SK-N-MC (cell line): ENCODE measurements around the gene JPH3.

Experiments used
- DNase-seq: peaks from one replicate; pipeline ENCODE4 v3.0.0-alpha.2; 2011; ENCODE audit warnings: low read depth, low spot score
- H3K27ac ChIP-seq: fragments of 200-600 bp; sonication (generic); 2 replicates; pipeline ENCODE4 v1.5.1; 2016; ENCODE audit warnings: mixed run types
- H3K36me3 ChIP-seq: fragments of 200-600 bp; sonication (generic); 2 replicates; pipeline ENCODE4 v1.6.1; 2017; ENCODE audit warnings: antibody characterized with exemption, low read length, mixed read lengths; ENCODE audit not compliant: insufficient read depth
- H3K4me3 ChIP-seq: fragments of 200-600 bp; sonication (generic); 2 replicates; pipeline ENCODE4 v1.5.1; 2016
- H3K9ac ChIP-seq: fragments of 200-600 bp; sonication (generic); 2 replicates; pipeline ENCODE4 v1.8.0; 2017; ENCODE audit warnings: mixed run types, mixed read lengths; ENCODE audit not compliant: insufficient read length
- H3K9me3 ChIP-seq: fragments of 200-600 bp; sonication (generic); 2 replicates; pipeline ENCODE4 v1.6.1; 2017; ENCODE audit warnings: low read depth, mild to moderate bottlenecking, antibody characterized with exemption, low read length, moderate library complexity, mixed read lengths
- EZH2 ChIP-seq: fragments of 200-600 bp; sonication (generic); IDR thresholded peaks from one replicate; pipeline ENCODE4 v1.6.1; 2017; ENCODE audit warnings: antibody characterized with exemption
- FOXP2 ChIP-seq: optimal IDR thresholded peaks from 2 replicates; pipeline ENCODE3; 2011; ENCODE audit warnings: mild to moderate bottlenecking, moderate library complexity; ENCODE audit not compliant: insufficient read depth; ENCODE audit errors: extremely low read length, control extremely low read depth
- POLR2AphosphoS5 ChIP-seq: IDR thresholded peaks from 2 replicates; pipeline ENCODE4 v1.6.1; 2012; ENCODE audit warnings: mild to moderate bottlenecking, low read depth, low read length, borderline replicate concordance

Gene JPH3

DNA sequence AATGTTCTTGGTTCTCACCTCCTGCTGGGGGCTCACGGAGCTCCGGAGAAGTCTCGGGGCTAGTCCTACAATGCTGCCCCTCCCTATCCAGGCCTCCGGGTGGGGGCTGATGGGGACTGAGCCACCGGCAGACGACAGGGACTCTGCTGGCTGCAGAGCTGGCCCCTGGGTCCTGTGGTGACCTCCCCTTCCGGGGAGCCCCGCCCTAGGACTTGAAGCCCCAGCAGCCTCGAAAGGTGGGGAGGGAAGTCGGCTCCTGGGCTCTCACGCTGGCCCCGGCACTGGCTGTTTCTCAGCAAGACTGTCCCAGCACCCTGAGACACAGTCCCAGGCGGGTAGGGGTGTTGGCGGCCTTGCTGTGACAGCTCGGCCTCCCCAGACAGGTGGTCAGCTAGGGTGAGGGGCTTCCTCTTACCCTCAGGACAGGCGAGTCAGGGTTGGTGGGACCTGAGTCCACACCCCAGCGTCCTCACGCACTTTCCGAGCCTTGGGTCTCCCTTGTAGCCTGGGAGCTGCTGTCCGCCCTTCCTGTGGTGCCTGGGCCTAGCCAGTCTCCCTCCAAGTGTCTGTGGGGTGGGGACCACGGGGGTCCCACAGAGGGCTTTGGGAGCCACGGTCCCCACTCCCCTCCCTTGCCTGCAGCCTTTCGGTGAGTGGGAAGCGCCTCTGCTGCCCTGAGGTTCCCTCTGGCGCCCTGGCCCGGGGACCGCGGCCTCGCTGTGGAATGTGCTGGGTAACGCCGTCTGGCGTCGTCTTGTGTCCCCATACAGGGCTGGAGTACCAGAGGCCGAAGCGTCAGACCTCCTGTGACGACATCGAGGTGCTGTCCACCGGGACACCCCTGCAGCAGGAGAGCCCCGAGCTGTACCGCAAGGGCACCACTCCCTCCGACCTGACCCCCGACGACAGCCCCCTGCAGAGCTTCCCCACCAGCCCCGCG, 86.8 kb downstream of the JPH3 start:
- Histone ChIP-seq H3K4me3 (no peak overlapping the region), H3K9ac (no peak overlapping the region), H3K27ac (no peak overlapping the region), H3K9me3 (no peaks in the 10 kb centered on the region), H3K36me3 (no peaks in the 10 kb centered on the region)
- no peak for TF ChIP-seq POLR2AphosphoS5
- TF ChIP-seq FOXP2: no peak
- no peak for TF ChIP-seq EZH2
- no peak for DNase-seq

DNA sequence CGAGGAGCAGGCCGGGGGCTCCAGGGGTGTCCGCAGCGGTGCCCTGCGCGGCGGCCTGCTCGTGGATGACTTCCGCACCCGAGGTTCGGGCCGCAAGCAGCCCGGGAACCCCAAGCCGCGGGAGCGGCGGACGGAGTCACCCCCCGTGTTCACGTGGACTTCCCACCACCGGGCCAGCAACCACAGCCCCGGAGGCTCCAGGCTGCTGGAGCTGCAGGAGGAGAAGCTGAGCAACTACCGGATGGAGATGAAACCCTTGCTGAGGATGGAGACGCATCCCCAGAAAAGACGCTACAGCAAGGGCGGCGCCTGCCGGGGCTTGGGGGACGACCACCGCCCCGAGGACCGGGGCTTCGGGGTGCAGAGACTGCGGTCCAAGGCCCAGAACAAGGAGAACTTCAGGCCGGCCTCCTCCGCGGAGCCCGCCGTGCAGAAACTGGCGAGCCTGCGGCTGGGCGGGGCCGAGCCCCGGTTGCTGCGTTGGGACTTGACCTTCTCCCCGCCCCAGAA, 87.7 kb downstream of the JPH3 start:
- DNase-seq: no peak
- no peaks in the 10 kb centered on the region for H3K36me3 ChIP-seq
- no peak overlapping the region for H3K27ac ChIP-seq

DNA sequence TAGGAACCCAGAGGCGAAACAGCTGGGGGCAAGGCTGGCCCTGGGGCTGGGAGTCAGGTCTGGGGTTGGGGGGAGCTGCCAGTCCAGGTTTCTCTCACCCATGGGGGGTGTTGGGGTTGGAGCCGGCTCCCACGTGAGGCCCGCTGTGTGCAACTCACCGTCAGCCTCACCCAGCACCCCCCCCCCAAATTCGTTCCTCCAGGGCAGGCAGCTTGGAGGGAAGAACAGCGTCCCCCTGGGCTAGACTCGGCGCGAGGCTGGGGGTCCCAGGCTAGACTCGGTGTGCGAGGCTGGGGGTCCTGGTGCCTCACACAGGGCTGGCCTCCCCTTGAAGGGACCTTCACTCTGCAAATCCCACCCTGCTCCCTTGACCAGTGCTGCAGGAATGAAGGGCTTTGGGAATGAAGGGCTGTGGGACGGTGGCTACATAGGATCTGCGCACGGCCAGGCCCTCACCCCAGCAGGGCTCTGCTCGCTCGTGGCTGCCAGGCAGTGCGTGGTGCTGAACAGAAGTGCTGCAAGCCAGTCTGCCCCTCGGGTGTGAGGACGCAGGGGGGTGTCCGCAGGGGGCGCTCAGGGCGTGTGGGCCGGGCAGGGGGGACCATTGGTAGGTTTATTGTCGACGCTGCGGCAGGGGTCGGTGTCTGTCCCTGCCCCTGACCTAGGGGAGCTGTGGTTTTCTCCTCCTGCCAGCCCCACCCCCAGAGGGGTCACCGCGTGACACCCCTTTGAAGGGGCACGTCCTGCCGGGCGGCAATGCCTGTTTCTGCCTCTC, 88.8 kb downstream of the JPH3 start:
- DNase-seq: no peak

More for the DNA sequence above, 87.7 kb downstream of the JPH3 start:
- no peak overlapping the region for H3K4me3 ChIP-seq
- no peak overlapping the region for H3K9ac ChIP-seq
- H3K9me3 ChIP-seq: no peaks in the 10 kb centered on the region
- TF ChIP-seq FOXP2 (no peak), EZH2 (no peak), POLR2AphosphoS5 (no peak)

DNA sequence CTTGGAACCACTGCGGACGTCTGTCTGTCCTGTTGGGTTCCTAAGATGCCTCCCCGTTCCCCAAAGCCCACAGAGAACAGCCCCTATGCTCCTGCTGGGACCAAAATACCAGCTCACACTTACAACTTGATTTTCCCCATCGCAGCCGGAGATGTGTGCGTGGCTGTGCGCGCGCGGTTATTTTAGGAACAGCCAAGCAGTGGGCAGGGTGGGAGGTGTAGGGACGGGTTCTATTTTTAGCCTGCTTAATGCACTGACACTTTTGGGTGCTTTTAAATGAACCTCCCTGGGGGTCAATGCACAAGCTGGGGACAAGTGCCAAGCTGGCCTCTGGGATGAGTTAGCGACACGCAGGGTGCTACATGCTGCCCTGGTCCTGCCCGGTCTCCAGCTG, 89.4 kb downstream of the JPH3 start:
- TF ChIP-seq FOXP2 (no peak), EZH2 (no peak), POLR2AphosphoS5 (no peak)
- no peak overlapping the region for H3K27ac ChIP-seq

More for the DNA sequence above, 88.8 kb downstream of the JPH3 start:
- TF ChIP-seq POLR2AphosphoS5 (no peak), FOXP2 (no peak), EZH2 (no peak)
- Histone ChIP-seq H3K27ac (no peak overlapping the region), H3K4me3 (no peak overlapping the region), H3K9ac (no peak overlapping the region), H3K36me3 (no peaks in the 10 kb centered on the region), H3K9me3 (no peaks in the 10 kb centered on the region)

DNA sequence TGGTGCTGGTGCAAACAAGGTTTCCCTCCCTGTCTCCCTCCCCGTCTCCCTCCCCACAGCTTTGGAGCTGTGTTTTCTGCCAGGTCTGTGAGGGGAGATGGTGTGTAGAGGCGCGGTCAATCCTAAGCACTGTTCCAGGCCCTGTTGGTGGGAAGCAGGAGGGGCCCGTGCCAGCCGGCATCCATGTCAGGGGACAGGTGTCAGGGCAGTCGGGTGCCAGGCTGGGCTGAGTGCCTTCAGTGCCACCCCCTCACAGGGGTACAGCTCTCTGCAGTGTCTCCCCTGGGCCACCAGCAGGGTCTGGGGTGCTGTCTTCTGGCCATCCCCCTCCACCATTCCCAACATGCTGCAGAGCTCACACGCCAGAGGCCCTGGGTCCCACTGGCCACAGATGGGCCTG, 89.9 kb downstream of the JPH3 start:
- Histone ChIP-seq H3K36me3 (no peaks in the 10 kb centered on the region), H3K4me3 (no peak overlapping the region), H3K9ac (no peak overlapping the region), H3K9me3 (no peaks in the 10 kb centered on the region), H3K27ac (no peak overlapping the region)
- no peak for TF ChIP-seq EZH2
- no peak for DNase-seq

More for the DNA sequence above, 89.4 kb downstream of the JPH3 start:
- Histone ChIP-seq H3K4me3 (no peak overlapping the region), H3K9ac (no peak overlapping the region), H3K36me3 (no peaks in the 10 kb centered on the region), H3K9me3 (no peaks in the 10 kb centered on the region)
- no peak for DNase-seq

DNA sequence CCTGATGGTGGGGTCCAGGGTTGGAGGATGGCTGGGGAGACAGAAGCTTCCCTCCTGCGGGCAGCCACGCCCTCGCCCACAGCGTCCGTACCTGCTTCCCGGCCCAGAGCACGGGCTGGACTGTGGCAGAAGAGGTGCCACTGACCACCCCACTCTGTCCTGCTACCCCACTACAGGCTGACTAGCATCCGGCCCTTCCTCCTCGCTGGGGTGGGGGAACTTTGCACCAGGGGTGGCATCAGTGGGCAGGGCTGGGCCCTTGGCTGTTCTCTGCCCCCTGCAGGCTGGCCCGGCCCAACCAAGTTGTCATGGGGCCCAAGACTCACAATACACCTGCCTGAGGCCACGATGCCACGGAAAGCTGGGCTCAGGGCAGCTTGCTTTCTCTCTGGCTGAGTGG, 90.4 kb downstream of the JPH3 start:
- Histone ChIP-seq H3K4me3 (no peak overlapping the region), H3K36me3 (no peaks in the 10 kb centered on the region), H3K9ac (no peak overlapping the region), H3K27ac (no peak overlapping the region), H3K9me3 (no peaks in the 10 kb centered on the region)
- no peak for DNase-seq
- TF ChIP-seq EZH2 (no peak), FOXP2 (no peak), POLR2AphosphoS5 (no peak)

DNA sequence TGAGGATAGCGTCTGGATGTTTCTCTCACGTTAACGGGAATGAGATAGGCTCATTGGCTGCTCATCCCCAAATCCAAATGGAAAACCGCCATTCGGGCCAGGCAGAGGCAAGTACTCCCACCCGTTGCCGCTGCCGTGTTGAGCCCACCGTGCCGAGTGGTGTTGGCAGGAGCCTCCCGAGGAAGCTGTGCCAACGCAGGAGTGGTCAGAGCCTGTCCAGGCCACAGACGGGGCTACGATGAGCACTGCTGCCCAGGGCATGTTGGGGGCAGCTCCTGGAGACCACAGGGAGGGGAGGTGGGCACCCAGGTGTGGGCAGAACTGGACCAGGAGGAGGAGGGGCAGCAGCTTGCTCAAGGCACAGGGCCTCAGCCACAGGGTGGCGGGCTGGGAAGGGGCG, 91.5 kb downstream of the JPH3 start:
- no peak for DNase-seq
- H3K9ac ChIP-seq: no peak overlapping the region
- no peak overlapping the region for H3K27ac ChIP-seq
- no peaks in the 10 kb centered on the region for H3K9me3 ChIP-seq
- TF ChIP-seq POLR2AphosphoS5 (no peak), EZH2 (no peak), FOXP2 (no peak)
- no peak overlapping the region for H3K4me3 ChIP-seq
- no peaks in the 10 kb centered on the region for H3K36me3 ChIP-seq

DNA sequence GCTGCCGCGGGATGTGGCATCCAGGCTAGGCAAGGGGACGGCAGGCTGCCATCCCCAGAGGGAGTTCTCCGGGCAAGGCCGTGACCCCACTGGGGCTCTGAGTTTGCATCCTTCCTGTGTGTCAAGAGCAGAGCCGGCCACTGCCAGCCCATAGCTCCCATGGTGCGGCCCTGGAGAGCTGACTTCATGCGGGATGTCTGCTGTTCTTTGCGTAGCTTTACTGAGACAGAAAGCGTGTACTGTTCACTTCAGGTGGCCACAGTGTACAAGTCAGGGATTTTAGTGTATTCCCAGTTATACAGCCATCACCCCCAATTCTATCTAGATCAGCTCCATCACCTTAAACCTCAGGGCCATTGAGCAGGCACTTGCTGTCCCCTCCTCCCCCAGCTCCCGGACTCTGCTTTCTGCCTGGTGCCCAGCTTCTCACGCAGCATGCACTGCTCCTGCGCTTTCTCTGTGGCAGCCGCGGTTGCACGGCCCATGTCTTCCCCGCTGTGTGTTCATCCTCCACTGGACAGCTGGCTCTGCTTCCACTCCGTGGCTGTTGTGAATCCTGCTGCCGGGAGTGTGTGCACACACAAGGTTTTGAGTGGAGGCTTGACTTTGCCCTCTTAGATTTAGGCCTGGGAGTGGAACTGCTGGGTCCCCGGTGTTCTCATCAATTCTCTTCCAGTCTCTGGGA, 92.3 kb downstream of the JPH3 start:
- Histone ChIP-seq H3K4me3 (no peak overlapping the region), H3K9ac (no peak overlapping the region), H3K27ac (no peak overlapping the region), H3K9me3 (no peaks in the 10 kb centered on the region), H3K36me3 (no peaks in the 10 kb centered on the region)
- no peak for DNase-seq
- TF ChIP-seq EZH2 (no peak), POLR2AphosphoS5 (no peak), FOXP2 (no peak)
